ENCODE measurements around the gene KCNC3. TPM values are rescaled to one million over a fixed set of nuclear protein-coding genes. Genes with fewer than 3 reads are reported as not detected.
"Not testable (repeated sequence)": the region's sequence is repeated elsewhere in the genome, so short reads cannot be mapped to it uniquely, and the experiment has no call there.

Gene KCNC3
- polyA plus RNA-seq, 1 experiment = not detected

- peaks cover 7% of the 10 kb centered on the region for H3K27me3 ChIP-seq (ENCODE audit: control insufficient read depth, insufficient read depth, low read length)
- ChIA-PET POLR2A (no interaction called here), CTCF (no interaction called here)
- no peak overlapping the region for H3K27ac ChIP-seq (ENCODE audit: low read depth, low read length)
- no peak overlapping the region for H3K4me3 ChIP-seq (ENCODE audit: low read depth, low read length)
- H3K9me3 ChIP-seq (ENCODE audit: control insufficient read depth, insufficient read depth, low read length) = 0 out of 2 replicates have a peak, but pooled peaks cover under 1% of the 10 kb centered on the region
- DNase-seq (ENCODE audit: low read depth, low spot score) = no peak
- TF ChIP-seq, protein P1, sequence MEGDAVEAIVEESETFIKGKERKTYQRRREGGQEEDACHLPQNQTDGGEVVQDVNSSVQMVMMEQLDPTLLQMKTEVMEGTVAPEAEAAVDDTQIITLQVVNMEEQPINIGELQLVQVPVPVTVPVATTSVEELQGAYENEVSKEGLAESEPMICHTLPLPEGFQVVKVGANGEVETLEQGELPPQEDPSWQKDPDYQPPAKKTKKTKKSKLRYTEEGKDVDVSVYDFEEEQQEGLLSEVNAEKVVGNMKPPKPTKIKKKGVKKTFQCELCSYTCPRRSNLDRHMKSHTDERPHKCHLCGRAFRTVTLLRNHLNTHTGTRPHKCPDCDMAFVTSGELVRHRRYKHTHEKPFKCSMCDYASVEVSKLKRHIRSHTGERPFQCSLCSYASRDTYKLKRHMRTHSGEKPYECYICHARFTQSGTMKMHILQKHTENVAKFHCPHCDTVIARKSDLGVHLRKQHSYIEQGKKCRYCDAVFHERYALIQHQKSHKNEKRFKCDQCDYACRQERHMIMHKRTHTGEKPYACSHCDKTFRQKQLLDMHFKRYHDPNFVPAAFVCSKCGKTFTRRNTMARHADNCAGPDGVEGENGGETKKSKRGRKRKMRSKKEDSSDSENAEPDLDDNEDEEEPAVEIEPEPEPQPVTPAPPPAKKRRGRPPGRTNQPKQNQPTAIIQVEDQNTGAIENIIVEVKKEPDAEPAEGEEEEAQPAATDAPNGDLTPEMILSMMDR (IDR thresholded peaks at IDR 0.05; ENCODE audit: low read depth, low read length) = no peak
Measured at GRCh38 chr19:50352242-50352641, 23.1 kb upstream of the KCNC3 start.

DNA sequence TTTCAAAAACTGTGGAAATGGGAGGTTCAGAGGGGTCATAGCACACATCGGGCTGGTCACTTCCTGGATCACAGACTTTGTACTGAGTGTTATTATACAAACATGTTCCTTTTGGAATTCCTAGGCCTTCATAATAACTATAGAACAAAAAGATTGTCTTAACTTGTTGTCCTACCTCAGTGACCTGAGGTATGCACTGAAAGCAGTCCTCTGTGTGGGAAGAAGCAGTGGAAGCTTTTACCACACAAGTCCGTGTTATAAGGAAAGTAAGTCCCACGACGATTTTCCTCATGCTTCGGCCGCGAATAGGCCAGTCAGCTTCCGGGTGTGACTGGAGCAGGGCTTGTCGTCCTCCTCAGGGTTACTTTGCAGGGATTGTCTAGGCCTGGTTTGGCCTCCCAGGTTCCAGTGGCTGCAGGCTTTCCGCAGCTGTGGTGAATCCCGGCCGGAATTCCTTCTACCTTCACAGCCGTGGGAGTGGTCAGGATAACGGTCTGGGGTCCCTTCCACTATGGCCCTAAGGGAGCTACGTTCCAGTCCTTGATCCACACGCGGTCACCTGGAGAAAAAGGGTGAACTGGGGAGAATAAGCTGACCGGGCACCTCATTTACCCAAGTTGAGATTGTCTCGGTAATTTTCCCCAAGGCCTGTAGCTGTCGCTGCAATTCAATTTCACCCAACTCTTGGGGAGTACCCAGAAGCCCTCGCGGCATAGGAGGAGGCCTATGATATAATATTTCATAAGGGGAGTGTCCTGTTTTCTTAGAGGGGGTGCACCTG is 20.3 kb upstream of the KCNC3 start:
- TF ChIP-seq, protein P1 (IDR thresholded peaks at IDR 0.05; ENCODE audit: low read depth, low read length) = no peak
- DNase-seq (ENCODE audit: low read depth, low spot score) = no peak

DNA sequence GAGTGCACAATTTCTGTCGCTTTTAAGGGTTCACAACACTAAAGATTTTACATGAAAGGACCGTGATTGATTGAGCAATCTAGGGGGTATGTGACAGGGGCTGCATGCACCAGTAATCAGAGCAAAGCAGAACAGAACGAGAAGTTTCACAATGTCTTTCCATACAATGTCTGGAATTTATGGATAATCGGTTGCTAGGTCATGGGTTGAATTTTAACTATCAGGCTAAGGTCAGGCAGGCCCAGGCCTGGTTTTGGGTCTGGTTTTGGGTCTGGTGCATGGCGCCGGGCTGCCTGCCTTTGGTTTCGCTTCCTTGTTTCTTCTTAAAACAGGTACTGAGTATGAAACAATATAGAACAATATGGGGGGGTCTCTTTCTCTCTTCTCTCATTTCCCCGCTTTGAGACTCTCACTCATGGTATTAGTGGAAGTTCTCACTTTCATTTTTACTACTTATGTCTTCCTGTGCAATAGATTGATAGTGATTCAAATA is 18.0 kb upstream of the KCNC3 start:
- CTCF ChIA-PET = interaction anchor here (0.9 to 1.3 kb wide), 2 partner anchors 10 to 68 kb away, joined by 4 read pairs; no protein-coding TSS in a partner anchor
- H3K27ac ChIP-seq (ENCODE audit: low read depth, low read length); H3K4me3 ChIP-seq (ENCODE audit: low read depth, low read length); H3K27me3 ChIP-seq (ENCODE audit: control insufficient read depth, insufficient read depth, low read length); DNase-seq (ENCODE audit: low read depth, low spot score); POLR2A ChIA-PET: not testable (repeated sequence)
- peaks cover 12% of the 10 kb centered on the region for H3K9me3 ChIP-seq (ENCODE audit: control insufficient read depth, insufficient read depth, low read length)

More for the DNA sequence above, 20.3 kb upstream of the KCNC3 start:
- ChIA-PET POLR2A (no interaction called here), CTCF (no interaction called here)
- H3K27me3 ChIP-seq (ENCODE audit: control insufficient read depth, insufficient read depth, low read length) = peaks cover 7% of the 10 kb centered on the region
- H3K9me3 ChIP-seq (ENCODE audit: control insufficient read depth, insufficient read depth, low read length) = peaks cover 10% of the 10 kb centered on the region
- no peak overlapping the region for H3K4me3 ChIP-seq (ENCODE audit: low read depth, low read length)
- H3K27ac ChIP-seq (ENCODE audit: low read depth, low read length) = no peak overlapping the region

- TF ChIP-seq, protein P1 (IDR thresholded peaks at IDR 0.05; ENCODE audit: low read depth, low read length) = no peak
- no peak overlapping the region for H3K4me3 ChIP-seq (ENCODE audit: low read depth, low read length)
- ChIA-PET CTCF (interaction anchor here (1.0 kb wide), 1 partner anchor 13 kb away, joined by 5 read pairs; no protein-coding TSS in a partner anchor), POLR2A (no interaction called here)
- no peak for DNase-seq (ENCODE audit: low read depth, low spot score)
- no peak overlapping the region for H3K27ac ChIP-seq (ENCODE audit: low read depth, low read length)
- no peaks in the 10 kb centered on the region for H3K27me3 ChIP-seq (ENCODE audit: control insufficient read depth, insufficient read depth, low read length)
- H3K9me3 ChIP-seq (ENCODE audit: control insufficient read depth, insufficient read depth, low read length) = peaks cover 12% of the 10 kb centered on the region
Measured at GRCh38 chr19:50344661-50345318, 15.6 kb upstream of the KCNC3 start.

- CTCF ChIA-PET = interaction anchor here (1.9 kb wide), 1 partner anchor 16 kb away, joined by 5 read pairs; no protein-coding TSS in a partner anchor
- H3K27me3 ChIP-seq (ENCODE audit: control insufficient read depth, insufficient read depth, low read length) = no peaks in the 10 kb centered on the region
- H3K4me3 ChIP-seq (ENCODE audit: low read depth, low read length) = no peak overlapping the region
- POLR2A ChIA-PET = no interaction called here
- H3K9me3 ChIP-seq (ENCODE audit: control insufficient read depth, insufficient read depth, low read length) = peaks cover 12% of the 10 kb centered on the region
- DNase-seq (ENCODE audit: low read depth, low spot score) = no peak
- TF ChIP-seq, protein P1 (IDR thresholded peaks at IDR 0.05; ENCODE audit: low read depth, low read length) = no peak
- H3K27ac ChIP-seq (ENCODE audit: low read depth, low read length) = no peak overlapping the region
Measured at GRCh38 chr19:50341091-50341564, 12.0 kb upstream of the KCNC3 start.
